Activated CD8-positive, alpha-beta T cell treated with anti-CD3 and anti-CD28 coated beads for 36 hours (primary cell): ENCODE data around the gene MLF2. TPM values are rescaled to one million over a fixed set of nuclear protein-coding genes. Genes with fewer than 3 reads are reported as not detected.

Experiments
- ATAC-seq: fragments of 200-7000 bp; cut with Tn5 transposase; one replicate; pipeline ENCODE4 v1.10.0; 2021; ENCODE audit warnings: mild to moderate bottlenecking, moderate library complexity
- CTCF ChIA-PET: fragments of 350-600 bp; sonication (Branson Sonifier 250); formaldehyde crosslinking; loops from one replicate; lab custom pipeline; 2021; ENCODE audit warnings: antibody characterized with exemption; lab: Charles Lee
- POLR2A ChIA-PET: fragments of 350-600 bp; sonication (Branson Sonifier 250); formaldehyde crosslinking; loops from one replicate; lab custom pipeline; 2021; ENCODE audit warnings: antibody characterized with exemption; lab: Charles Lee
- DNase-seq: peaks from one replicate; pipeline ENCODE4 v3.0.0-alpha.2; 2020
- H3K27ac Mint-ChIP-seq: one replicate; pipeline ENCODE4 v1.8.0; 2021; ENCODE audit warnings: mild to moderate bottlenecking, mixed read lengths
- H3K27me3 Mint-ChIP-seq: one replicate; pipeline ENCODE4 v1.8.0; 2021; ENCODE audit warnings: mixed read lengths
- H3K36me3 Mint-ChIP-seq: one replicate; pipeline ENCODE4 v1.8.0; 2021; ENCODE audit warnings: low read depth, mixed read lengths
- H3K4me1 Mint-ChIP-seq: one replicate; pipeline ENCODE4 v1.8.0; 2021; ENCODE audit warnings: low read depth, mixed read lengths
- H3K4me3 Mint-ChIP-seq: one replicate; pipeline ENCODE4 v1.8.0; 2021; ENCODE audit warnings: mild to moderate bottlenecking, moderate library complexity, mixed read lengths
- H3K9me3 Mint-ChIP-seq: one replicate; pipeline ENCODE4 v1.8.0; 2021; ENCODE audit warnings: mixed read lengths
- intact Hi-C: fragments of 100-400 bp; cut with micrococcal nuclease; formaldehyde crosslinking; loops from one replicate; pipeline ENCODE4 v1.10.0; 2022
- total RNA-seq, 2 experiments: library from RNA; stranded (reverse); gene quantifications; one replicate each; pipeline ENCODE4 v1.2.3, GENCODE V29; 2021
- TF ChIP-seq, protein P1 (sequence below): fragments of 200-600 bp; IDR thresholded peaks from one replicate; pipeline ENCODE4 v1.8.0; 2022; ENCODE audit warnings: antibody characterized with exemption, mild to moderate bottlenecking

MLF2 gene
- total RNA-seq, 2 experiments from 2014 or later = 149 to 151 TPM

DNA sequence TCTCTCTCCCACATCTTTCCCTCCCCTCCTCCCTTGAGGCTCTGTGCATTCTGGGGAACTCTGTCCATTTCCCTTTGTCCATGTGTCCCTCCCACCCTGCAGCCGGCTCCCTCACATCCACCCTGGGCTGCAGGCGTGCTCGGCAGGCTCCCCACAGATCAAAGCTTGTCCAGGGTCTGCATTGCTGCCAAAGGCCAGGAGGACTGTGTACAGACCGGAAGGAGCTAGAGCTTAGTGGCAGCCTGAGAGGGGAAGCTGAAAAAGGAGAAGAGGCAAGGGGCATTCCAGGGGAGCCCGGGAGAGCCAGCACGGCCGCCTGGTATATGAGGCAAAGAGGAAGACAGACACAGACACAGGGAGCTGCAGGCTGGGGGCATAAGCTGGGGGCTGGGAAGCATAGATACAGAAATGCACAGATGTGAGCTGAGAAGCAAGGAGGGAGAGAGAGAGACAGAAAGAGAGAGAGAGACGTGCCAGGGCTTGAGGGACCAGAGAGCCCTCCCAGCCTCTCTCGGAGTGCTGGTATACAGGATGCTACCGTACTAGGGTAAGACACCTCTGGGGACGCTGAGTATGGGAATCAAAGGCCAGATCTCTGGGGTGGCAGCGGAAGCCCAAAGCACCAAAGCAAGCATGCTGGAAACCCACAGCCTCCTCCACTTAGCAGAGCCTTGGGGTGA lies 39.7 kb upstream of the MLF2 start:
- ChIA-PET CTCF (interaction anchor here (0.6 to 3.2 kb wide), 17 partner anchors 11 to 69 kb away, joined by 3 to 17 read pairs (median 4); partner anchors contain the start of genes COPS7A, GPR162, LAG3 and MLF2), POLR2A (interaction anchor here (0.6 to 1.8 kb wide), 5 partner anchors 12 to 42 kb away, joined by 3 to 7 read pairs (median 4); partner anchors contain the start of gene MLF2)
- peaks cover 14% of the 10 kb centered on the region for H3K27me3 Mint-ChIP-seq
- H3K27ac Mint-ChIP-seq = peak overlapping the region; percentile 14
- TF ChIP-seq, protein P1, sequence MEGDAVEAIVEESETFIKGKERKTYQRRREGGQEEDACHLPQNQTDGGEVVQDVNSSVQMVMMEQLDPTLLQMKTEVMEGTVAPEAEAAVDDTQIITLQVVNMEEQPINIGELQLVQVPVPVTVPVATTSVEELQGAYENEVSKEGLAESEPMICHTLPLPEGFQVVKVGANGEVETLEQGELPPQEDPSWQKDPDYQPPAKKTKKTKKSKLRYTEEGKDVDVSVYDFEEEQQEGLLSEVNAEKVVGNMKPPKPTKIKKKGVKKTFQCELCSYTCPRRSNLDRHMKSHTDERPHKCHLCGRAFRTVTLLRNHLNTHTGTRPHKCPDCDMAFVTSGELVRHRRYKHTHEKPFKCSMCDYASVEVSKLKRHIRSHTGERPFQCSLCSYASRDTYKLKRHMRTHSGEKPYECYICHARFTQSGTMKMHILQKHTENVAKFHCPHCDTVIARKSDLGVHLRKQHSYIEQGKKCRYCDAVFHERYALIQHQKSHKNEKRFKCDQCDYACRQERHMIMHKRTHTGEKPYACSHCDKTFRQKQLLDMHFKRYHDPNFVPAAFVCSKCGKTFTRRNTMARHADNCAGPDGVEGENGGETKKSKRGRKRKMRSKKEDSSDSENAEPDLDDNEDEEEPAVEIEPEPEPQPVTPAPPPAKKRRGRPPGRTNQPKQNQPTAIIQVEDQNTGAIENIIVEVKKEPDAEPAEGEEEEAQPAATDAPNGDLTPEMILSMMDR = no peak
- H3K9me3 Mint-ChIP-seq = no peaks in the 10 kb centered on the region
- H3K4me3 Mint-ChIP-seq = peak overlapping the region; percentile 33
- ATAC-seq (peak; percentile 81), DNase-seq (peak; percentile 62)
- peaks cover 3% of the 10 kb centered on the region for H3K36me3 Mint-ChIP-seq
- peaks cover 49% of the 10 kb centered on the region for H3K4me1 Mint-ChIP-seq
- intact Hi-C loops = no loop called here

DNA sequence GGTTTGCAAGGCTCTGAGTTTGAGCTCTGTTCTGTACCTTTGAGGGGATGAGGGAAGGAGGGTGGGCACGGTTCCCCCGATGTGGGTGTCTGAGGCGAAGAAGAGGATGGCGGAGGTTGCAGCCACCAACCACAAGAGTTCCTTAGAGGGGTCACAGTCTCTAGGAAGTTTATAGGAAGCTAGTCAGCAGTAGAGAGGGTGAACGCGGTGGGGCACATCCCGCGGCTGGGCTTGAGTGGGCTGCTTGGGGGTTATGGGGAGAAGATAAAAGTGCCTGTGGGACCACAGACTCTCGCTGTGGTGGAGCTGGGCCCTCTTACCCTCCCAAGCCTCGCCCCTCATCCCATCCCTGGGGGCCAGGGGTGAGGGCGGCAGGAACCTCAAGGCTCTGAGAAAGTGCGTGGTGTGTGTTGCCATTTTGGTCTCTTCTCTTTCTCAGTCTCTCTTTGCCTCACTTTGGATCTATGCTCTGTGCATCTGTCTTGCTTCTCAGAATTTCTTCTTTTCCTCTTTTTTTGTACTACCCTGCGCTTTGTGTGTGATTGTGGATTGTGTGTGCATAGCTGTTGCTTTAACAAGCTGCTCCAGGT lies 39.1 kb upstream of the MLF2 start:
- TF ChIP-seq, protein P1 = no peak
- Mint-ChIP-seq H3K36me3 (peaks cover 3% of the 10 kb centered on the region), H3K27me3 (peaks cover 14% of the 10 kb centered on the region), H3K9me3 (no peaks in the 10 kb centered on the region), H3K4me3 (peak overlapping the region; percentile 33), H3K4me1 (peaks cover 50% of the 10 kb centered on the region), H3K27ac (peak overlapping the region; percentile 14)
- peak; percentile 45 for DNase-seq
- ChIA-PET POLR2A (interaction anchor here (0.6 to 1.8 kb wide), 6 partner anchors 11 to 42 kb away, joined by 3 to 7 read pairs (median 4); partner anchors contain the start of gene MLF2), CTCF (interaction anchor here (1.2 to 3.2 kb wide), 14 partner anchors 10 to 68 kb away, joined by 3 to 17 read pairs (median 4); partner anchors contain the start of genes COPS7A, GPR162, LAG3 and MLF2)
- peak; percentile 20 for ATAC-seq
- intact Hi-C loops = no loop called here

DNA sequence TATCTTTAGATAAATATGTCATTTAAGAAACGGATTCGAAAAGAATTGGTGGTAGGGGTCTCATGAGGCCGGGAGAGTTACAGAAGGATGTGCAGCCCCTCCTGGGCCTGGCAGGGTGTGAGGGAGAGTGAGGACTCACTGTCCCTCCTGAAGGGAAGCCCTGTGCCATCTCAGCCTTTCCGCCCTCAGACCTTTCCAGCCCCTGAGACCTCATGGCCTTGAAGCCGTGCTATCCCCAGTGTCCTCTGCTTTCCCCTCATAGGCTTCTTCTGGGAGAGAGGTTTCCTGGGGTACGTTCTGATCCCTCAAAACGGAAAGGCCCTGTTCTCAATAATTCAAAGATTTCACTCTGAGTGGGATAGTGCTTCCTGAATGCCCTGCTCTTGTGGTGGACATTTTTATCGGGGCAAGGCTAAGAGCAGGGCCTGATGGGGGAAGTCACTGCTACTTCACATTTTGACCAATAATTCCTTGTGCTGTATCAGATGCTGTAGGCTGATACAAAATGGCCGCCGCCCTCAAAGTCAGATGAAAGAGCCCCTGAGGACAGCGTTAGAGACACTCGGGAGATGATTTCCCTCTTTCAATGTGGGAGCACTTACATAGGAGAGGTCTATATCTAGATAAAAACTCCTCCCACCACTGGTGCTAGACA lies 37.7 kb upstream of the MLF2 start:
- intact Hi-C loops = no loop called here
- H3K4me3 Mint-ChIP-seq = peak overlapping the region; percentile 16
- no peaks in the 10 kb centered on the region for H3K9me3 Mint-ChIP-seq
- no peak overlapping the region for H3K27ac Mint-ChIP-seq
- peaks cover 61% of the 10 kb centered on the region for H3K4me1 Mint-ChIP-seq
- H3K36me3 Mint-ChIP-seq = peaks cover 3% of the 10 kb centered on the region
- CTCF ChIA-PET = interaction anchor here (0.9 to 3.2 kb wide), 4 partner anchors 9 to 38 kb away, joined by 3 to 14 read pairs (median 6); partner anchors contain the start of gene MLF2
- ATAC-seq = no peak
- peaks cover 8% of the 10 kb centered on the region for H3K27me3 Mint-ChIP-seq
- POLR2A ChIA-PET = no interaction called here
- DNase-seq = no peak
- TF ChIP-seq, protein P1 = no peak

DNA sequence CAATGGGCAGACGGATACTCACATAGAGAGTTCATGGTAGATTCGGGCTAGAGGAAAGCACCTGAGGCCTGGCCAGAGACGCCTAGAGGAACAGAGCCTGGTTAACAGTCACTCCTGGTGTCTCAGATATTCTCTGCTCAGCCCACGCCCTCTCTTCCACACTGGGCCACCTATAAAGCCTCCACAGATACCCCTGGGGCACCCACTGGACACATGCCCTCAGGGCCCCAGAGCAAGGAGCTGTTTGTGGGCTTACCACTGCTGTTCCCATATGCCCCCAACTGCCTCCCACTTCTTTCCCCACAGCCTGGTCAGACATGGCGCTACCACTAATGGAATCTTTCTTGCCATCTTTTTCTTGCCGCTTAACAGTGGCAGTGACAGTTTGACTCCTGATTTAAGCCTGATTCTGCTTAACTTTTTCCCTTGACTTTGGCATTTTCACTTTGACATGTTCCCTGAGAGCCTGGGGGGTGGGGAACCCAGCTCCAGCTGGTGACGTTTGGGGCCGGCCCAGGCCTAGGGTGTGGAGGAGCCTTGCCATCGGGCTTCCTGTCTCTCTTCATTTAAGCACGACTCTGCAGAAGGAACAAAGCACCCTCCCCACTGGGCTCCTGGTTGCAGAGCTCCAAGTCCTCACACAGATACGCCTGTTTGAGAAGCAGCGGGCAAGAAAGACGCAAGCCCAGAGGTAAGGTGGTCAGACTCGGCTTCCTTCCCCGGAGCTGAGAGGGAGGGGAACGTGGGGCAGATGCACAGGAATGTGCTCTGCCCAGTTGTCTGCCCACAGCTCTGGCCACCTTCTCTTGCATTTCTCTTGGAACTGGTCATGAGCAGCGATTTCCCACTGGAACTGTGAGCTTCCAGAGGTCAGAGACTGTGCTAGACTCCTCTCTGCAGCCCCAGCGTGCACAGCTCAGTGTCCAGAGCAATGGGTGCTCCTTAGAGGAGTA lies 36.3 kb upstream of the MLF2 start, which contains the start of gene CD4:
CD4 (plus strand) TSS at position 557 of the 953 bp plus-strand sequence. CDS start 10,611 bp downstream, outside the sequence.
- Mint-ChIP-seq H3K27me3 (peaks cover 2% of the 10 kb centered on the region), H3K9me3 (no peaks in the 10 kb centered on the region), H3K27ac (no peak within 1 kb of the TSS), H3K4me3 (peak within 1 kb of the TSS; percentile 52), H3K4me1 (peaks cover 68% of the 10 kb centered on the region), H3K36me3 (peaks cover 3% of the 10 kb centered on the region)
- ChIA-PET POLR2A (interaction anchor here (0.6 to 0.9 kb wide), 6 partner anchors 8 to 47 kb away, joined by 3 to 4 read pairs (median 3); no protein-coding TSS in a partner anchor), CTCF (interaction anchor here (0.7 to 1.8 kb wide), 6 partner anchors 11 to 36 kb away, joined by 3 to 6 read pairs (median 4); partner anchors contain the start of gene MLF2)
- ATAC-seq (peak; percentile 38), DNase-seq (peak; percentile 67)
- TF ChIP-seq, protein P1 = no peak
- intact Hi-C loops = no loop called here
